ENCODE data around the gene LGI4. TPM values are rescaled to one million over a fixed set of nuclear protein-coding genes. Genes with fewer than 3 reads are reported as not detected.

LGI4 gene
- total RNA-seq, 1 donor from 2014 or later = 0.20 TPM

DNA sequence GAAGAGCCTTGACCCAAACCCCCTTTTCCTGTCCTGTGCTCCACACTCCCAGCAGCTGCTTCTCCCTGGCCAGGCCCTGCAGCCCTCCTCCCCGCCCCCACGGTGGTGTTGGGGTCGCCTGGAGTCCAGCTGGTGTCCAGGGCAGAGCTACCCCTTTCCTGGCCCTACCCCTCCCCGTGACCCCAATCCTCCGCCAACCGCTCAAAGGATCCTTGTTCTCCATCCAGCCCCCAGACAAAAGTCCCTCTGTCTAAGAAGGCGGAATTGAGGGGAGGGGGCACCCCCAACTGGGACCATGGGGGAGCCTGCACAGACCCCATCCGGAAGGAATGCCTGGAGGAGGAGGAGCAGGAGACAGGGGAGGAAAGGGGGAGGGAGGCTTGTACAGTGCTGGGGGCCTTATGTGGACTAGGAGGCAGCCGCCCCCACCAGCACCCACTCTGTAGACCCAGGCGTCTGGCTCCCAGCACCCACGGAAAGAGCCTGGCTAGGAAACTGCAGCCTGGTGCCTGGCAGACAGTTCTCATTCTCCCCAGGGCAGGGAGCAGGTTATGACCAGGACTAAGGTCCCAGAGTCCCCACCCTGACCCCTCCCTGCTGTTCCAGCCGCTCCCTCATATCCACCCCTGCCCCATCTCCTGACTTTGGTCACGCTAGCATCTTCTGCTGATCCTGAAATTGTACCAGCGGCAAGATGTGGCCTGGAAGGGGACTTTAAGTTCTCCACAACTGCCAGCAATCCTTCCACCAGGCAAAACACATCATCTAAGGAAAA lies 19.5 kb downstream of the LGI4 start, which contains the start of gene FXYD3:
Gene FXYD3, plus strand, starts transcription at position 647 of the 775 bp plus-strand sequence. CDS start 3,554 bp downstream, outside the sequence.
- Histone ChIP-seq H3K27ac (ENCODE audit: low read depth, low read length) (no peak within 1 kb of the TSS), H3K4me1 (ENCODE audit: insufficient read depth, low read length) (no peaks in the 10 kb centered on the region), H3K4me2 (ENCODE audit: low read length) (peak within 1 kb of the TSS; percentile 53), H3K4me3 (ENCODE audit: insufficient read depth, low read depth, low read length) (no peak within 1 kb of the TSS), H3K27me3 (ENCODE audit: insufficient read depth, low read length) (no peaks in the 10 kb centered on the region), H3K9me3 (ENCODE audit: insufficient read depth, low read depth, low read length) (no peaks in the 10 kb centered on the region), H4K20me1 (ENCODE audit: insufficient read depth, low read length) (no peaks in the 10 kb centered on the region), H3K79me2 (ENCODE audit: insufficient read depth, low read length) (no peaks in the 10 kb centered on the region), H2AFZ (ENCODE audit: low read depth, low read length) (no peak within 1 kb of the TSS), H3K36me3 (ENCODE audit: insufficient read depth, low read length) (no peaks in the 10 kb centered on the region), H3K9ac (ENCODE audit: low read length) (no peak within 1 kb of the TSS)
- H3K4me1 Mint-ChIP-seq (ENCODE audit: low read depth, unreplicated experiment) = peaks cover 1% of the 10 kb centered on the region
- FAIRE-seq (no peak), DNase-seq (ENCODE audit: low read depth) (no peak)
- H3K9me3 Mint-ChIP-seq (ENCODE audit: unreplicated experiment) = peaks cover 2% of the 10 kb centered on the region
- H3K4me3 Mint-ChIP-seq (ENCODE audit: unreplicated experiment) = no peak within 1 kb of the TSS
- H3K27me3 Mint-ChIP-seq (ENCODE audit: low read depth, unreplicated experiment) = peaks cover 22% of the 10 kb centered on the region
- H3K36me3 Mint-ChIP-seq (ENCODE audit: low read depth, unreplicated experiment) = no peaks in the 10 kb centered on the region
- H3K27ac Mint-ChIP-seq (ENCODE audit: unreplicated experiment) = peak within 1 kb of the TSS; percentile 72
- no peak for TF ChIP-seq CTCF (IDR thresholded peaks at IDR 0.05; ENCODE audit: insufficient read depth, low read depth, low read length)
- no peak for TF ChIP-seq EZH2 (IDR thresholded peaks at IDR 0.05; ENCODE audit: insufficient read depth, low read length)

GRCh38 chr19:35114353-35115176 lies 20.3 kb downstream of the LGI4 start:
- peaks cover 2% of the 10 kb centered on the region for H3K9me3 Mint-ChIP-seq (ENCODE audit: unreplicated experiment)
- peak overlapping the region; percentile 72 for H3K27ac Mint-ChIP-seq (ENCODE audit: unreplicated experiment)
- no peaks in the 10 kb centered on the region for H3K9me3 ChIP-seq (ENCODE audit: insufficient read depth, low read depth, low read length)
- no peaks in the 10 kb centered on the region for H3K27me3 ChIP-seq (ENCODE audit: insufficient read depth, low read length)
- H3K79me2 ChIP-seq (ENCODE audit: insufficient read depth, low read length) = no peaks in the 10 kb centered on the region
- no peaks in the 10 kb centered on the region for H3K36me3 ChIP-seq (ENCODE audit: insufficient read depth, low read length)
- peak overlapping the region; percentile 53 for H3K4me2 ChIP-seq (ENCODE audit: low read length)
- H3K27me3 Mint-ChIP-seq (ENCODE audit: low read depth, unreplicated experiment) = peaks cover 22% of the 10 kb centered on the region
- no peak overlapping the region for H3K4me3 Mint-ChIP-seq (ENCODE audit: unreplicated experiment)
- FAIRE-seq = no peak
- H3K9ac ChIP-seq (ENCODE audit: low read length) = no peak overlapping the region
- H3K4me1 Mint-ChIP-seq (ENCODE audit: low read depth, unreplicated experiment) = peaks cover 1% of the 10 kb centered on the region
- no peak for DNase-seq (ENCODE audit: low read depth)
- no peaks in the 10 kb centered on the region for H4K20me1 ChIP-seq (ENCODE audit: insufficient read depth, low read length)
- no peak overlapping the region for H2AFZ ChIP-seq (ENCODE audit: low read depth, low read length)
- no peak overlapping the region for H3K27ac ChIP-seq (ENCODE audit: low read depth, low read length)
- no peaks in the 10 kb centered on the region for H3K36me3 Mint-ChIP-seq (ENCODE audit: low read depth, unreplicated experiment)
- no peaks in the 10 kb centered on the region for H3K4me1 ChIP-seq (ENCODE audit: insufficient read depth, low read length)
- no peak overlapping the region for H3K4me3 ChIP-seq (ENCODE audit: insufficient read depth, low read depth, low read length)
- no peak for TF ChIP-seq EZH2 (IDR thresholded peaks at IDR 0.05; ENCODE audit: insufficient read depth, low read length)
- peak; percentile 87 for TF ChIP-seq CTCF (IDR thresholded peaks at IDR 0.05; ENCODE audit: insufficient read depth, low read depth, low read length)
